DMS53 treated with DMSO at 0.1 percent for 48 hours (cell line): ENCODE results near the gene POLK.
"Not testable (repeated sequence)": the region's sequence is repeated elsewhere in the genome, so short reads cannot be mapped to it uniquely, and the experiment has no call there.

ENCODE experiments used
- DNase-seq: peaks from one replicate; lab custom pipeline; 2025; ENCODE audit not compliant: unreplicated experiment; lab: John Stamatoyannopoulos, UW

POLK gene

DNA sequence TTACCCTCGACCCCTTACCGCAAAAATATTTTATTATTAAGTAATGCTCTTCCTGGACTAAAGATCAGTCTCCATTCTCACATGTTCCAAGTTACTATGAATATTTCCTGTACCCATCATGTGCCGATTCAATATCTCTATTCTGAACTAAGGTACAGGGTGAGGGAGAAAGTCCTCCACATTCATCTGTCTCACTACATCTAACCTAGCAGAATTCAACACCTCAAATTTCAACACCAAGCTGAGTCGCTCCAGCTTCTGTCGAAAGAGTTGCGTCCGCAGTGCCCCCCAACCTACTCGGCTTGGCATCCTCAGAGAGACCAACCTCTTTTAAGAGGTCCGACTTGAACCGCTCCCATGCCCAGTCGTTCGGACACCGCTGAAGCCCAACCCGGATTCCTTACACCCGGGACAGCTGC lies 1.3 kb upstream of the POLK start:
- DNase-seq, result peak; percentile 27

GRCh38 chr5:75510836-75511434 lies 756 bp upstream of the POLK start:
- DNase-seq, result no peak

DNA sequence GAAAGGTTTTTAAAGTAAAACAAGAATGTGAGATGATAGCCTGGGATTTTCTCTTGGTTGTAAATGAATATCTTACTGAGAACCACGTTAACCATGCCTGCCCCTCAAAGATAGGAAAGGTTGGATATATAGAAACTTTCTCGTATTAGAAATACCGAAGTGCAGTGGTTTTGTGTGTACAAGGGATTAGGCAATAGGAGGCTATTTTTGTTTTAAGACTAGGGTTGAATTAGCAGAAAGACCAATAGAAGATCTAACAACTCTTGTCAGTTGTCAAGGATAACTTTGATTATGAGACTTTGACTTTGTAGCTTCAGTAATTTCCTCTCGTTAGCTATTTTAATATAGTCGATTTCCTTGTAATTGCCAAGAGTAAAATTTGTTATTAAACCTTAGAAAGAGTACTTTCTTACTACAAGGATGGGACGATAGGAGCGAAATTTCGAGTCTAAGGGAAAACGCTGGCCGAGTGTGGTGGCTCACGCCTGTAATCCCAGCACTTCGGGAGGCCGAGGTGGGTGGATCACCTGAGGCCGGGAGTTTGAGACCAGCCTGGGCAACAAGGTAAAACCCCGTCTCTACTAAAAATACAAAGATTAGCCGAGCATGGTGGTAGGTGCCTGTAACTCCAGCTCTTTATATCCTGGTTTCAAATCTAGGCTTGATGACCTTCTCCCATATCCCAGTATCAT lies 838 bp downstream of the POLK start:
- peak; percentile 46 for DNase-seq

GRCh38 chr5:75513841-75514240 lies 2.1 kb downstream of the POLK start:
- DNase-seq, result no peak

- DNase-seq, result no peak
Observed at GRCh38 chr5:75514323-75514722, 2.6 kb downstream of the POLK start.

- no peak for DNase-seq
Observed at GRCh38 chr5:75519761-75520160, 8.1 kb downstream of the POLK start.

DNA sequence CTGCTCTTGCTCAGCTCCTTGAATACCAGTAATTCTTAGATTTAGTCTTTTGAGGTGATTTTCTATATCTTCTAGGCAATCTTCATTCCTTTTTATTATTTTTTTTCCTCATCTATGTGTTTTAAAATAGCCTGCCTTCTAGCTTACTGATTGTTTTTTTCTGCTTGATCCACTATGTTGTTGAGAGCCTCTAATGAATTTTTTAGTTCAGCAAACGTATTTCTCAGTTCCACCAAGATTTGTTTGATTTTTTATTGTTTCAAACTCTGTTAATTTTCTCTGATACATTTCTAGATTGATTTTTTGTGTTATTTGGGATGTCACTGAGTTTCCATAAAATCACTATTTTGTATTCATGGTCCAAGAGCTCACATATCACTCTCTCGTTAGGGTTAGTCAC lies 9.5 kb downstream of the POLK start:
- DNase-seq, result no peak

- no peak for DNase-seq
Observed at GRCh38 chr5:75522025-75522424, 10.3 kb downstream of the POLK start.

- no peak for DNase-seq
Observed at GRCh38 chr5:75522542-75522941, 10.9 kb downstream of the POLK start.

DNA sequence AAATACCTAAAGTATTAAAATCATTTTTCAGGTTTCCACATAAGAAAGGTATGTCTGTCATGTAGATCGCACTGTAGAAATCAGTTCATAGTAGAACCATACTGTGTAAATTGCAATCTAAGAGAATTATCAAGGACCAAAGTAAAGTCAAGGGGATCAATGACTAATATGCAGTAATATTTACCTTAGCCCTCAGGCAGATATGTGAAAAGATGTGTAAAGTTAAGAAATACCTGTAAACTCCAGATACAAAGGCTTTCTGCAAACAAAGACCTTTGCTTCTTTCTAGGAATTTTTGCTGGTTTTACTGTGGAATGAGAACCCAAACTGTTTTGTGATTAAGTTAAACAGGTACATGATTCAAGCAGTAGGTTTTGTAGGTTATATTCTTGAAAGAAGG lies 11.6 kb downstream of the POLK start:
- no peak for DNase-seq

DNA sequence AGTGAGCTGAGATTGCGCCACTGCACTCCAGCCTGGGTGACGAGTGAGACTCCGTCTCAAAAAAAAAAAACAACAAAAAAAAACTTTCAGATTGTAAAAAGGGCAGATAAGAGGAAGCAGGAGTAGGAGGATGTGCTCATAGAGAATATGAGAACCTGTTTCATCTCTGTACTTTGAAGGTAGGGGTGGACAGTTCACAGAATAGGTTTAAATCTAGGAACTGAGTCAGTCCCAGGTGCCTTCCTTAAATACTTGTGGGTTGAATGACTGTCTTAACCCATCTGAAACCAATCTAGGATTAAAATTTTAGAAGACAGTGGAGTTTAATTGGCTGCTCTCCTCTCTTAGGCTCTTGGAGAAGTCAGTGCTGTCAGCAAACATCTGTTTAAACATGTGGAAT lies 12.4 kb downstream of the POLK start:
- no peak for DNase-seq

DNA sequence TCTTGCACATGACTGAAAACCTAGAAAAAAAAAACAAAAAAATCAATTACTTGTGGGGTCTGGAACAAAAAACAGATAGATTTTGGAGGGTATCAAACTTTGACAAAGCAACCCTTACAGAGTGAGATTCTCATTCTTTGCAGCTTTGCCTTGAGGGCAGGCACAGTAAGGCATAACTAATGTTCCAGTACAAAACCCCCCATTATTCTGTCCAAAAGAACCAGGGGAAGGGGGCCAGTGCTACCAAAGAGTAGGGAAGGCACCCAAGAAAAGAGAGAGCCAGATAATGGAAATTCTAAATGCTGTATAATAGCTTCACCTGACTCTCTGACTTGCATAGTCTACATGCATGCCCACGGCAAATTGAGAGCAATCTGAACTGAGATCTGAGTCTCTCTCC lies 12.9 kb downstream of the POLK start:
- DNase-seq, result no peak

- no peak for DNase-seq
Observed at GRCh38 chr5:75525344-75525743, 13.7 kb downstream of the POLK start.

GRCh38 chr5:75526070-75526469 lies 14.4 kb downstream of the POLK start:
- DNase-seq, result no peak

DNA sequence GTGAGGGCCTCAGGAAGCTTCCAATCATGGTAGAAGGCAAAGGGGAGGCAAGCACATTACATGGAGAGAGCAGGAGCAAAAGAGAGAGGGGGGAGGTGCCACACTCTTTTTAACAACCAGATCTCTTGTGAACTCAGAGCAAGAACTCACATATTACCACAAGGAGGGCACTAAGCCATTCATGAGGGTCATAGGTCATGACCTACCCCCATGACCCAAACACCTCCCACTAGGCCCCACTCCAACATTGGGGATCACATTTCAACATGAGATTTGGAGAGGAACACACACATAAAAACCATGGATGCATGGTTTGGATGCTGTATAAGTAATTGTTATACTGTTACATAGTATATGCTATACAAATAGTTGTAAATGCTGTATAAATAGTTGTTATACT lies 17.5 kb downstream of the POLK start:
- no peak for DNase-seq

DNA sequence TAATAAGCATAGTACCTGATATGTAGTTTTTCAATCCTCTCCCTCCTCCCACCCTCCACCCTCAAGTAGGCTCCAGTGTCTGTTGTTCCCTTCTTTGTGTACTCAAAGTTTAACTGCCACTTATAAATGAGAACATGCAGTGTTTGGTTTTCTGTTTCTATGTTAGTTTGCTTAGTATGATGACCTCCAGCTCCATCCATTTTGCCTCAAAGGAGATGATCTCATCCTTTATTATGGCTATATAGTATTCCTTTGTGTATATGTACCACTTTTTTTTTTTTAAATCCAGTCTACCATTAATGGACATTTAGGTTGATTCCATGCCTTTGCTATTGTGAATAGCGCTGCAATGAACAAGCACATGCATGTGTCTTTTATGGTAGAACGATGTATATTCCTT lies 20.5 kb downstream of the POLK start:
- no peak for DNase-seq

DNA sequence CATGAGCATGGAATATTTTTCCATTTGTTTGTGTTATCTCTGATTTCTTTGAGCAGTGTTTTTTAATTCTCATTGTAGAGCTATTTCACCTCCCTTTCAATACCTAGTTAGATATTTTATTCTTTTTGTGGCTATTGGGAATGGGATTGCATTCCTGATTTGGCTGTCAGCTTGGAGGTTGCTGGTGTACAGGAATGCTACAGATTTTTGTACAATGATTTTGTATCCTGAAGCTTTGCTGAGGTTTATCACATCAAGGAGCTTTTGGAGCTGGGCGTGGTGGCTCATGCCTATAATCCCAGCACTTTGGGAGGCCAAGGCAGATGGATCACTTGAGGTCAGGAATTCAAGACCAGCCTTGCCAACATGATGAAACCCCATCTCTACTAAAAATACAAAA lies 22.0 kb downstream of the POLK start:
- not testable (repeated sequence) for DNase-seq

DNA sequence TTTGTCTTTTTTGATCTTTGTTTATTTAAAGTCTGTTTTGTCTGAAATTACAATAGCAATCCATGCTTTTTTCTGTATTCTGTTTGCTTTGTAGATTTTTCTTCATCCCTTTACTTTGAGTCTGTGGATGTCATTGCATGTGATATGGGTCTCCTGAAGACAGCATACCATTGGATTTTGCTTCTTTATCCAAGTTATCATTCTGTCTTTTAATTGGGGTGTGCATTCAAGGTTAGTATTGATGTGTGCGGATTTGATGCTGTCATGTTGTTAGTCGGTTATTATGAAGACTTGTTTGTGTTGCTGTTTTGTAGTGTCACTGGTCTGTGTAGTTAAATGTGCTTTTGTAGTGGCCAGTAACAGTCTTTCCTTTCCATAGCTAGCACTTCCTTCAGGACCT lies 23.0 kb downstream of the POLK start:
- DNase-seq, result no peak

DNA sequence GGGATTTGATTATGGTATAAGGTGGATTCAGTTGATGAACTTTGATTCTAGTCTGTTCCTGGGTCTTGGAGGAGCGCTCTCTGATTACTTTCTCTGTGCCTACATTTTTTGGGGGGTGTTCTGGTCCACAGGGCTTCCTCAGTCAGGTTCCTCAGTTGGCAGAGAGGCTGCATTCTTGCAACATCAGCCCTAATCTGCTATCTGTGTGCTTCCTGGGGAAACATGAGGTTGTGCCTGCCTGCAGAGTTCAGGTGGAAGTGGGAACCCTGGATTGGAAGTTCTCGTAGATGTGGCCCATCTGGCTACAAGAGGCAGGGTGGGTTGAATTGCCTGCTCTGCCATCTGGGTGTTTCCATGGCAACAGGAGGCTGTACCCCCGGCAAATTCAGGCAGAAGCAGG lies 24.5 kb downstream of the POLK start:
- DNase-seq, result no peak

DNA sequence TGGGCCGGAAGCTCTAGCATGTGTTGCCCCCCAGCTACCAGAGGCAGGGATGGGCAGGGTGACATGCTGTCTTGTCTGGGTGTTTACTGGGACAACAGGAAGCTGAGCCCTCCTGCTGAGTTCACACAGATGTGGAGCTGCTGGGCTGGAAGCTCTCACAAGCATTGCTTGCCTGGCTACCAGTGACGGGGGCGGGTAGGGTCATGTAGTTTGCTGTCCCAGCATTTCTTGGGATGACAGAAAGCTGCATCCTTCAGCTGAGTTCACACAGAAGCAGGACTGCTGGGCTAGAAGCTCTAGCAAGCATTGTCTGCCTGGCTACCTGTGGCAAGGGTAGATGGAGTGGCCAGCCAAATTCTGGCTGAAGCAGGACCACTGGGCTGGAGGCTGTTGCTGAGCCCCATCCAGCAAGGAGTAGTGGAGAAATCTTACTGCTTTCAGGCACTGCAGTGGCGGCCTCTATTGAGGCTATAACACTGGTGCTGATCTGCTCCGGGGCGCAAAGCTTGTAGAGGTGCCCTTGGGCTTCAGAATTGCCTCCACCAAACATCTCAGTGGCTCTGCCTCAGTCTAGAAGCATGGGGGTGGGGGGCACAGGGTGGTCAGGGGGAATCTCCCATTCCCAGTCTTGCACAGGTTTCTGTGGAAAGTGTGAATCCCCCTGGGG lies 25.1 kb downstream of the POLK start:
- DNase-seq, result no peak

DNA sequence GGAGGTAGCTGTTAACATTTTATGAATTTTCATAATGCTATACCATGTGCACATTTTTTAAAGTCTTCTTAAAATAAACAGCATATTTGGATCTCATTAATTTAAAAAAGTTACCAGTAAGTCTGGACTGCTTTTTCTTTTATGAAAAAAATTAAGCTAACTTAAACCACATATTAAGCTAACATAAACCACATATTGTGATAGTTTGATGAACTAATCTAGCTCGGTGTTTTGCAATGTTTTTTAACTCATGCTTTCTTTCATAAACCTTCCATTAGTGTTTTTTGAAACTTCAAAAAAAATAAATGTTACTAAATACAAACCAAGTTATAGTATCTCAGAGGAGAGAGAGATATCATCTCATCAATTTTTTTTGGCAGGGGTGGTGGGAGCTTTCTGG lies 26.5 kb downstream of the POLK start:
- DNase-seq, result no peak

- DNase-seq, result no peak
Observed at GRCh38 chr5:75545131-75545530, 33.4 kb downstream of the POLK start.

DNA sequence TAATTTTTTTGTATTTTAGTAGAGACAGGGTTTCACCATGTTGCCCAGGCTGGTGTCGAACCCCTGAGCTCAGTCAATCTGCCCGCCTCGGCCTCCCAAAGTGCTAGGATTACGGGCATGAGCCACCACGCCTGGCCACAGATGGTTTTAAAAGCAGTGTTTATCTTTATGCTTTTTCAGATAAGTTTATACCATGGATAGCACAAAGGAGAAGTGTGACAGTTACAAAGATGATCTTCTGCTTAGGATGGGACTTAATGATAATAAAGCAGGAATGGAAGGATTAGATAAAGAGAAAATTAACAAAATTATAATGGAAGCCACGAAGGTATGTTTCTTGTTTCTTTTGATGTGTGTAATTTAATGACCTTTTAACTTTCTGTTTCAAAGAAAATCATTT lies 35.1 kb downstream of the POLK start:
- no peak for DNase-seq
